GM12878 (cell line): ENCODE results near the gene RIMS1.

Experiments
- EP300 ChIP-seq, 2 experiments: fragments of 150-350 bp in 1 of 2; IDR thresholded peaks; 2 replicates each; pipeline ENCODE4 v1.6.1; 2011 to 2012; ENCODE audit warnings: low read depth in 2 of 2, low read length in 2 of 2, borderline replicate concordance in 1 of 2, improper control_type of control experiment in 1 of 2, inconsistent platforms in 1 of 2; ENCODE audit not compliant: control insufficient read depth in 1 of 2
- EZH2 ChIP-seq: IDR thresholded peaks from 2 replicates; pipeline ENCODE4 v1.6.1; 2012; ENCODE audit warnings: low read depth, mild to moderate bottlenecking, control low read depth, inconsistent platforms, low read length, borderline replicate concordance; ENCODE audit not compliant: control insufficient read depth
- NBN ChIP-seq: fragments of 450-650 bp; IDR thresholded peaks from 2 replicates; pipeline ENCODE4 v1.6.1; 2016
- NFYB ChIP-seq: IDR thresholded peaks from 2 replicates; pipeline ENCODE4 v1.6.1; 2011; ENCODE audit warnings: low read depth, mild to moderate bottlenecking, low read length, improper control_type of control experiment, moderate library complexity; ENCODE audit not compliant: insufficient read depth
- PAX5 ChIP-seq: IDR thresholded peaks from 2 replicates; pipeline ENCODE4 v1.6.1; 2011; ENCODE audit warnings: low read depth, low read length, borderline replicate concordance

DNA sequence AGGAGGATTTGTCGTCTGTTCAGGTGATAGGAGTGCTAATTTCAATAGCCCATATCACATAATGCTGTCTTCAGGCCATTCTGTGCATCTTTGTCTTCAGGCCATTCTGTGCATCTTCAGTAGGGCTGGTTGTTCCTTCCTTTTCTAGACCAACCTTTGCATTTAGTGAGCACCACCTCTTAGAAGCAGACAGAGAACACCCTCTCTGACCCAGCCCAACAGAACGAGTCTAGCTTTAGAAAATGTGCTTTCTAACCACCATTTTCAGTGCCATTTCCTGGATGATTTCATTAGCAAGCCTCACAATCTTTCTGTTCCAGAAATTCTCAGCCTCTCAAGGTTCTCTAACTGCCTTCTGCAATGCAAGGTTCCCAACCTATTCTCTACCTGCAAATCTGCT is 520.2 kb downstream of the RIMS1 start:
- TF ChIP-seq NFYB (no peak), EP300 (IDR thresholded peaks at IDR 0.05; ENCODE audit: borderline replicate concordance in 1 of 2, control insufficient read depth in 1 of 2, low read depth in 2 of 2, low read length in 2 of 2) (no peak), EZH2 (no peak), NBN (no peak), PAX5 (no peak)
